ENCODE results near the gene F10. TPM values are rescaled to one million over a fixed set of nuclear protein-coding genes. Genes with fewer than 3 reads are reported as not detected.

F10 gene
- total RNA-seq, 4 donors from 2014 or later = 4.1 to 22.5 (median 11.8) TPM

DNA sequence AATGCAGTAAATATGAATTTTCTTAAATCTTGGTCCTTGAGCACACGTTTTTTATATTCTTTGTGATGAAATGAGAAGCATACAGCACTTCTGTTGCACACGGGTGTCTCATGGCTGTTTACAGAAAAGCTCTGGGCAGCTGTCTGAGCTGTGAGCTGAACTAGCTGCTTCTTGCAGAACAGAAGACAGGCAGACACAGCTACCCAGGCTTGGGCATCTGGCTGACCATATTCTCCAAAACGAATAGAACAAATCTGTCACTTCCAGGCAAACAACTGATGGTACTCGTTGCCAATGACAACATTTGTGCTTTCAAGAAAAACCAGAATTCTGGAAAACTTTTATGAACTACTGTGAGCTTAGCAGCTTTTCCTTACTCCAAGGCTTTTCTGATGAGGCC, 69.7 kb downstream of the F10 start:
- Histone ChIP-seq H3K36me3 (peaks cover 0 to 79% (median 0%) of the 10 kb centered on the region in 3 donors), H3K4me3 (no peak overlapping the region), H3K9me3 (no peaks in the 10 kb centered on the region), H3K27ac (no peak overlapping the region), H3K4me1 (no peaks in the 10 kb centered on the region), H3K27me3 (no peaks in the 10 kb centered on the region)
- DNase-seq = no peak
- no peak for TF ChIP-seq POLR2A (IDR thresholded peaks at IDR 0.05)
- TF ChIP-seq, protein P1, sequence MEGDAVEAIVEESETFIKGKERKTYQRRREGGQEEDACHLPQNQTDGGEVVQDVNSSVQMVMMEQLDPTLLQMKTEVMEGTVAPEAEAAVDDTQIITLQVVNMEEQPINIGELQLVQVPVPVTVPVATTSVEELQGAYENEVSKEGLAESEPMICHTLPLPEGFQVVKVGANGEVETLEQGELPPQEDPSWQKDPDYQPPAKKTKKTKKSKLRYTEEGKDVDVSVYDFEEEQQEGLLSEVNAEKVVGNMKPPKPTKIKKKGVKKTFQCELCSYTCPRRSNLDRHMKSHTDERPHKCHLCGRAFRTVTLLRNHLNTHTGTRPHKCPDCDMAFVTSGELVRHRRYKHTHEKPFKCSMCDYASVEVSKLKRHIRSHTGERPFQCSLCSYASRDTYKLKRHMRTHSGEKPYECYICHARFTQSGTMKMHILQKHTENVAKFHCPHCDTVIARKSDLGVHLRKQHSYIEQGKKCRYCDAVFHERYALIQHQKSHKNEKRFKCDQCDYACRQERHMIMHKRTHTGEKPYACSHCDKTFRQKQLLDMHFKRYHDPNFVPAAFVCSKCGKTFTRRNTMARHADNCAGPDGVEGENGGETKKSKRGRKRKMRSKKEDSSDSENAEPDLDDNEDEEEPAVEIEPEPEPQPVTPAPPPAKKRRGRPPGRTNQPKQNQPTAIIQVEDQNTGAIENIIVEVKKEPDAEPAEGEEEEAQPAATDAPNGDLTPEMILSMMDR (IDR thresholded peaks at IDR 0.05) = no peak

DNA sequence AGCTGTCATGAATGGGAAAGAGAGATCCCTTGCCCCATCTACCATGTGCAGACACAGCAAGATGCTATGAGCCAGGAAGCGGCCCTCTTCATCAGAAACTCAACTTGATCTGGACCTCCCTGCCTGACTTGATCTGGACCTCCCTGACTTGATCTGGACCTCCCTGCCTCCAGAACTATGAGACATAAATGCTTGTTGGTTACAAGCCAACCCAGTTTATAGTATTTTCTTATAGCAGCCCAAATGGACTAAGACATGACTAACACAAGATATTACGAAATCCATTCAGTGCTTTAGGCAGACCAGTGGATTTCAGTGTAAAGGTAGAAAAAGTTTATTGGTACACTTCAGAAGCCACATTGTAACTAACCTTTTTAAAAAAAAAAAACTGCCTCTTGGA, 70.3 kb downstream of the F10 start:
- H3K4me1 ChIP-seq = no peaks in the 10 kb centered on the region
- H3K36me3 ChIP-seq = peaks cover 0 to 84% (median 0%) of the 10 kb centered on the region in 3 donors
- TF ChIP-seq, protein P1 (IDR thresholded peaks at IDR 0.05) = no peak
- no peak for TF ChIP-seq POLR2A (IDR thresholded peaks at IDR 0.05)
- H3K4me3 ChIP-seq = no peak overlapping the region
- no peak overlapping the region for H3K27ac ChIP-seq
- H3K9me3 ChIP-seq = no peaks in the 10 kb centered on the region
- H3K27me3 ChIP-seq = no peaks in the 10 kb centered on the region
- DNase-seq = no peak

DNA sequence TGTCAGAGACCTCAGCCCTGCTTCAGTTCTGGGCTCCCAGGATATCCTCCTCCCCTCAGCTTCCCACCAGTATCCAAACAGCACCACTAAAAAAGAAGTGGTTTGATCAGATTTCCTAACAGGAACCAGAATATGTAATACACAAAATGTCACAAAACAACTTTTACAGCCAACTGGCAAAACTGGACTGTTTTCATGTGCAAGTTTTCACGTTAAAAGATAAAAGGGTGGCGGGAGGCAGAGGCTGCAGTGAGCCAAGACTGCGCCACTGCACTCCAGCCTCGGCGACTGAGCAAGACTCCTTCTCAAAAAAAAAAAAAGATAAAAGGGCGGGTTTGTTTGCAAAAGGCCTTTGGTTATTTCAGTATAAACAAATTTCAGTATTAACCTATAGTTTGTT, 72.8 kb downstream of the F10 start:
- Histone ChIP-seq H3K36me3 (peaks cover 0 to 87% (median 0%) of the 10 kb centered on the region in 3 donors), H3K4me1 (no peaks in the 10 kb centered on the region), H3K4me3 (no peak overlapping the region), H3K9me3 (no peaks in the 10 kb centered on the region), H3K27me3 (no peaks in the 10 kb centered on the region), H3K27ac (no peak overlapping the region)
- no peak for DNase-seq
- TF ChIP-seq, protein P1 (IDR thresholded peaks at IDR 0.05) = no peak
- TF ChIP-seq POLR2A (IDR thresholded peaks at IDR 0.05) = no peak

DNA sequence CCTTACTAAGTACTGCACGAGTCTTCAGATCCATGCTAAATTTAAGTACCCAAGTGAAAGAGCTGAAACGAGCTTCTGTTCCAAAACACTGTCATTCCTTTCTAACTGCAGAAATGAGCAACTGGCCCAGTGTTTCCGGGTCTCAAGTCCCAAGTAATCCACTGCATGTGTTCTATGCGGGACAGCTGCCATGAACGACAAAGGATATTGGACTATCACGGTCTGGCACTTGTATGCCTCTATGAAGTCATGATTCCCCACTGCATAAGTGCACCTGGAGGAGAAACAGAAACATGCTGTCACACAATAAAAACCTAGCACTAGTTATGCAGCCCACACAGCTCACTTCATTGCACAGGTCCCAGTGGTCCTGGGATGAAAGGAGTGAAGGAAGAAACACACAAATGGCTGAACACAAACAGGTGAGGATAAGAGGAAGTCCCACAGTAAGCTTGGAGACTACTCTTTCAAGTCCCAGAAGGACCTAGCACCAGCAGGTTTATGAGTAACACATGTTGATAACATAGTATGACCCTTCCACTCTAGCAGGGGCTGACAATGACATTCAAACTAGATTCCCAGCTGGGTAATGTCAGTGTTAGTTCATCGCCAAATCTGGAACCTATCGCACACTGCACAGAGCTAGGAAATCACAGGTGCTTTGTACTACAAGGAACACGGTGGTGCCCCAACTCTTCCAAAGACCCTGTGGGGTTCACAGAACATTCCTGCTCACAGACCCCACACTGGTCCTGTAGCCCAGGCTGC, 74.6 kb downstream of the F10 start:
- Histone ChIP-seq H3K9me3 (no peaks in the 10 kb centered on the region), H3K4me3 (no peak overlapping the region), H3K4me1 (no peaks in the 10 kb centered on the region), H3K27me3 (no peaks in the 10 kb centered on the region), H3K27ac (no peak overlapping the region), H3K36me3 (peaks cover 0 to 75% (median 0%) of the 10 kb centered on the region in 3 donors)
- no peak for DNase-seq
- TF ChIP-seq POLR2A (IDR thresholded peaks at IDR 0.05) = no peak
- TF ChIP-seq, protein P1 (IDR thresholded peaks at IDR 0.05) = no peak

Small RNAs within 50 kb of the gene (small RNA-seq; reads per million reads assigned to genes)
- gene AL137002.1 = 0 reads per million in 2 donors

Other genes with a start within 250 kb of the F10 start
- 100 to 1,000 TPM in 3 of 4 donors, 10 to 100 TPM in 1; 81.4 to 165 (median 149) TPM for gene MCF2L, start 153.6 kb upstream of the F10 start, total RNA-seq
- gene F7, start 17.0 kb upstream of the F10 start, total RNA-seq = 1 to 10 TPM in 2 of 4 donors, not detected in 2; 1.9 to 2.9 TPM
- gene PROZ, start 35.8 kb downstream of the F10 start, total RNA-seq = under 1 TPM in 1 of 4 donors, not detected in 3; 0.53 TPM
- 10 to 100 TPM; 24.9 to 42.1 (median 36.8) TPM for gene PCID2, start 85.9 kb downstream of the F10 start, total RNA-seq
- 100 to 1,000 TPM in 3 of 4 donors, 10 to 100 TPM in 1; 83.9 to 206 (median 114) TPM for gene CUL4A, start 86.8 kb downstream of the F10 start, total RNA-seq
- gene LAMP1, start 174.4 kb downstream of the F10 start, total RNA-seq = 100 to 1,000 TPM in 3 of 4 donors, 10 to 100 TPM in 1; 42.1 to 236 (median 191) TPM
- gene GRTP1, start 241.3 kb downstream of the F10 start, total RNA-seq = 100 to 1,000 TPM in 2 of 4 donors, 10 to 100 TPM in 2; 36.3 to 156 (median 97.9) TPM